Measurements from ENCODE around the gene NKAIN2.

DNA sequence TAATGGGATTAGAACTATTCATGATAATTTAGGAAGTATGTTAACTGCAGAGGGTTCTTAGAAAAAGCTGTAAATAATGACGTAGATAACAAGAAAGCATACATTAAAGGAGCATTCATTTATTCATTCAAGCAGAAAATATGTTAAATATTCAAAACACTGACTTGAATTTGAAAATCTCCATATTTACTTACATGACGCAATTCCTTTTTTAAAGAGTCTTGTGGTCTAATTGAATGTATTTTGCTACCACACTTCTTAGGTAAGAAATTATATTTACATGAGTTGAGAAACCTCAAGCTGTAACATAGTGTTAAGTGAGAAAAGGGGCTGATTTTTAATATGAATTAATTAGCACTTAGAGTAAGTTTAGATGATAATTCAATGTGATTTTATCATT is 38.9 kb upstream of the NKAIN2 start:
- TF ChIP-seq, protein P1, sequence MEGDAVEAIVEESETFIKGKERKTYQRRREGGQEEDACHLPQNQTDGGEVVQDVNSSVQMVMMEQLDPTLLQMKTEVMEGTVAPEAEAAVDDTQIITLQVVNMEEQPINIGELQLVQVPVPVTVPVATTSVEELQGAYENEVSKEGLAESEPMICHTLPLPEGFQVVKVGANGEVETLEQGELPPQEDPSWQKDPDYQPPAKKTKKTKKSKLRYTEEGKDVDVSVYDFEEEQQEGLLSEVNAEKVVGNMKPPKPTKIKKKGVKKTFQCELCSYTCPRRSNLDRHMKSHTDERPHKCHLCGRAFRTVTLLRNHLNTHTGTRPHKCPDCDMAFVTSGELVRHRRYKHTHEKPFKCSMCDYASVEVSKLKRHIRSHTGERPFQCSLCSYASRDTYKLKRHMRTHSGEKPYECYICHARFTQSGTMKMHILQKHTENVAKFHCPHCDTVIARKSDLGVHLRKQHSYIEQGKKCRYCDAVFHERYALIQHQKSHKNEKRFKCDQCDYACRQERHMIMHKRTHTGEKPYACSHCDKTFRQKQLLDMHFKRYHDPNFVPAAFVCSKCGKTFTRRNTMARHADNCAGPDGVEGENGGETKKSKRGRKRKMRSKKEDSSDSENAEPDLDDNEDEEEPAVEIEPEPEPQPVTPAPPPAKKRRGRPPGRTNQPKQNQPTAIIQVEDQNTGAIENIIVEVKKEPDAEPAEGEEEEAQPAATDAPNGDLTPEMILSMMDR (IDR thresholded peaks at IDR 0.05; ENCODE audit: low read length), result no peak
- no peak for TF ChIP-seq EZH2phosphoT487 (IDR thresholded peaks at IDR 0.05; ENCODE audit: low read length)
